ENCODE results near the gene CD180. TPM values are rescaled to one million over a fixed set of nuclear protein-coding genes. Genes with fewer than 3 reads are reported as not detected.

CD180 gene
- total and polyA plus RNA-seq, 2 experiments from 2014 or later: 0.07 TPM; not detected in 1

DNA sequence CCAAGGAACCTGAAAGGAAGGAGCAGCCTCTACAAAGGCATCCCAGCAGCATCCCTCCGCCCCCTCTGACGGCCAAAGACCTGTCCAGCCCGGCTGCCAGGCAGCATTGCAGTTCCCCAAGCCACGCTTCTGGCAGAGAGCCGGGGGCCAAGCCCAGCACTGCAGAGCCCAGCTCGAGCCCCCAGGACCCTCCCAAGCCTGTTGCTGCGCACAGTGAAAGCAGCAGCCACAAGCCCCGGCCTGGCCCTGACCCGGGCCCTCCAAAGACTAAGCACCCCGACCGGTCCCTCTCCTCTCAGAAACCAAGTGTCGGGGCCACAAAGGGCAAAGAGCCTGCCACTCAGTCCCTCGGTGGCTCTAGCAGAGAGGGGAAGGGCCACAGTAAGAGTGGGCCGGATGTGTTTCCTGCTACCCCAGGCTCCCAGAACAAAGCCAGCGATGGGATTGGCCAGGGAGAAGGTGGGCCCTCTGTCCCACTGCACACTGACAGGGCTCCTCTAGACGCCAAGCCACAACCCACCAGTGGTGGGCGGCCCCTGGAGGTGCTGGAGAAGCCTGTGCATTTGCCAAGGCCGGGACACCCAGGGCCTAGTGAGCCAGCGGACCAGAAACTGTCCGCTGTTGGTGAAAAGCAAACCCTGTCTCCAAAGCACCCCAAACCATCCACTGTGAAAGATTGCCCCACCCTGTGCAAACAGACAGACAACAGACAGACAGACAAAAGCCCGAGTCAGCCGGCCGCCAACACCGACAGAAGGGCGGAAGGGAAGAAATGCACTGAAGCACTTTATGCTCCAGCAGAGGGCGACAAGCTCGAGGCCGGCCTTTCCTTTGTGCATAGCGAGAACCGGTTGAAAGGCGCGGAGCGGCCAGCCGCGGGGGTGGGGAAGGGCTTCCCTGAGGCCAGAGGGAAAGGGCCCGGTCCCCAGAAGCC lies 30.8 kb downstream of the CD180 start:
- H3K4me2 ChIP-seq: peak overlapping the region; percentile 66
- no peak overlapping the region for H3K27ac ChIP-seq
- TF ChIP-seq, protein P1, sequence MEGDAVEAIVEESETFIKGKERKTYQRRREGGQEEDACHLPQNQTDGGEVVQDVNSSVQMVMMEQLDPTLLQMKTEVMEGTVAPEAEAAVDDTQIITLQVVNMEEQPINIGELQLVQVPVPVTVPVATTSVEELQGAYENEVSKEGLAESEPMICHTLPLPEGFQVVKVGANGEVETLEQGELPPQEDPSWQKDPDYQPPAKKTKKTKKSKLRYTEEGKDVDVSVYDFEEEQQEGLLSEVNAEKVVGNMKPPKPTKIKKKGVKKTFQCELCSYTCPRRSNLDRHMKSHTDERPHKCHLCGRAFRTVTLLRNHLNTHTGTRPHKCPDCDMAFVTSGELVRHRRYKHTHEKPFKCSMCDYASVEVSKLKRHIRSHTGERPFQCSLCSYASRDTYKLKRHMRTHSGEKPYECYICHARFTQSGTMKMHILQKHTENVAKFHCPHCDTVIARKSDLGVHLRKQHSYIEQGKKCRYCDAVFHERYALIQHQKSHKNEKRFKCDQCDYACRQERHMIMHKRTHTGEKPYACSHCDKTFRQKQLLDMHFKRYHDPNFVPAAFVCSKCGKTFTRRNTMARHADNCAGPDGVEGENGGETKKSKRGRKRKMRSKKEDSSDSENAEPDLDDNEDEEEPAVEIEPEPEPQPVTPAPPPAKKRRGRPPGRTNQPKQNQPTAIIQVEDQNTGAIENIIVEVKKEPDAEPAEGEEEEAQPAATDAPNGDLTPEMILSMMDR (IDR thresholded peaks at IDR 0.05; ENCODE audit: poor library complexity): peak; percentile 73
- TF ChIP-seq EZH2 (IDR thresholded peaks at IDR 0.05; ENCODE audit: borderline replicate concordance): no peak
- no peaks in the 10 kb centered on the region for H3K27me3 ChIP-seq
- H3K36me3 ChIP-seq (replicated peaks; ENCODE audit: insufficient read depth, low read depth): no peaks in the 10 kb centered on the region
- no peak overlapping the region for H3K4me3 ChIP-seq
- H3K9me2 ChIP-seq (replicated peaks; ENCODE audit: insufficient read depth): no peaks in the 10 kb centered on the region
- 64% methylated on average over 36 of the region's 36 CpGs for WGBS (ENCODE audit: low lambda C conversion rate, missing lambda C conversion rate)
- DNase-seq (ENCODE audit: low spot score): peak; percentile 84
- H2AFZ ChIP-seq: peak overlapping the region; percentile 40
- H3K9me3 ChIP-seq (ENCODE audit: low read depth): no peaks in the 10 kb centered on the region
- H3K79me2 ChIP-seq: no peaks in the 10 kb centered on the region
- no peaks in the 10 kb centered on the region for H4K20me1 ChIP-seq (ENCODE audit: insufficient read depth, poor library complexity, severe bottlenecking)
- peaks cover under 1% of the 10 kb centered on the region for H3K4me1 ChIP-seq (ENCODE audit: insufficient read depth)

DNA sequence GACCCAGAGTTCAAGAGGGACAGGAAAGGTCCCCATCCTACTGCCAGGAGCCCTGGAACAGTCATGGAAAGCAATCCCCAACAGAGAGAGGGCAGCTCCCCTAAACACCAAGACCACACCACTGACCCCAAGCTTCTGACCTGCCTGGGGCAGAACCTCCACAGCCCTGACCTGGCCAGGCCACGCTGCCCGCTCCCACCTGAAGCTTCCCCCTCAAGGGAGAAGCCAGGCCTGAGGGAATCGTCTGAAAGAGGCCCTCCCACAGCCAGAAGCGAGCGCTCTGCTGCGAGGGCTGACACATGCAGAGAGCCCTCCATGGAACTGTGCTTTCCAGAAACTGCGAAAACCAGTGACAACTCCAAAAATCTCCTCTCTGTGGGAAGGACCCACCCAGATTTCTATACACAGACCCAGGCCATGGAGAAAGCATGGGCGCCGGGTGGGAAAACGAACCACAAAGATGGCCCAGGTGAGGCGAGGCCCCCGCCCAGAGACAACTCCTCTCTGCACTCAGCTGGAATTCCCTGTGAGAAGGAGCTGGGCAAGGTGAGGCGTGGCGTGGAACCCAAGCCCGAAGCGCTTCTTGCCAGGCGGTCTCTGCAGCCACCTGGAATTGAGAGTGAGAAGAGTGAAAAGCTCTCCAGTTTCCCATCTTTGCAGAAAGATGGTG lies 31.6 kb downstream of the CD180 start:
- no peak overlapping the region for H3K4me3 ChIP-seq
- H3K27me3 ChIP-seq: no peaks in the 10 kb centered on the region
- H3K79me2 ChIP-seq: no peaks in the 10 kb centered on the region
- TF ChIP-seq EZH2 (IDR thresholded peaks at IDR 0.05; ENCODE audit: borderline replicate concordance) (no peak), EZH2phosphoT487 (IDR thresholded peaks at IDR 0.05; ENCODE audit: low read depth, severe bottlenecking, unreplicated experiment) (no peak)
- TF ChIP-seq, protein P1 (IDR thresholded peaks at IDR 0.05; ENCODE audit: poor library complexity): no peak
- peaks cover 5% of the 10 kb centered on the region for H3K4me1 ChIP-seq (ENCODE audit: insufficient read depth)
- no peak for DNase-seq (ENCODE audit: low spot score)
- H3K4me2 ChIP-seq: no peak overlapping the region
- H3K9me3 ChIP-seq (ENCODE audit: low read depth): no peaks in the 10 kb centered on the region
- 98% methylated on average over 17 of the region's 17 CpGs for WGBS (ENCODE audit: low lambda C conversion rate, missing lambda C conversion rate)
- no peak overlapping the region for H2AFZ ChIP-seq
- H3K9me2 ChIP-seq (replicated peaks; ENCODE audit: insufficient read depth): no peaks in the 10 kb centered on the region
- H4K20me1 ChIP-seq (ENCODE audit: insufficient read depth, poor library complexity, severe bottlenecking): no peaks in the 10 kb centered on the region
- H3K36me3 ChIP-seq (replicated peaks; ENCODE audit: insufficient read depth, low read depth): no peaks in the 10 kb centered on the region
- H3K27ac ChIP-seq: no peak overlapping the region

DNA sequence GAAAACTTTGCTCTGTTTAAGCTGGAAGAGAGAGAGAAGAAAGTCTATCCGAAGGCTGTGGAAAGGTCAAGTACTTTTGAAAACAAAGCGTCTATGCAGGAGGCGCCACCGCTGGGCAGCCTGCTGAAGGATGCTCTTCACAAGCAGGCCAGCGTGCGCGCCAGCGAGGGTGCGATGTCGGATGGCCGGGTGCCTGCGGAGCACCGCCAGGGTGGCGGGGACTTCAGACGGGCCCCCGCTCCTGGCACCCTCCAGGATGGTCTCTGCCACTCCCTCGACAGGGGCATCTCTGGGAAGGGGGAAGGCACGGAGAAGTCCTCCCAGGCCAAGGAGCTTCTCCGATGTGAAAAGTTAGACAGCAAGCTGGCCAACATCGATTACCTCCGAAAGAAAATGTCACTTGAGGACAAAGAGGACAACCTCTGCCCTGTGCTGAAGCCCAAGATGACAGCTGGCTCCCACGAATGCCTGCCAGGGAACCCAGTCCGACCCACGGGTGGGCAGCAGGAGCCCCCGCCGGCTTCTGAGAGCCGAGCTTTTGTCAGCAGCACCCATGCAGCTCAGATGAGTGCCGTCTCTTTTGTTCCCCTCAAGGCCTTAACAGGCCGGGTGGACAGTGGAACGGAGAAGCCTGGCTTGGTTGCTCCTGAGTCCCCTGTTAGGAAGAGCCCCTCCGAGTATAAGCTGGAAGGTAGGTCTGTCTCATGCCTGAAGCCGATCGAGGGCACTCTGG lies 32.6 kb downstream of the CD180 start:
- TF ChIP-seq, protein P1 (IDR thresholded peaks at IDR 0.05; ENCODE audit: poor library complexity): no peak
- TF ChIP-seq EZH2phosphoT487 (IDR thresholded peaks at IDR 0.05; ENCODE audit: low read depth, severe bottlenecking, unreplicated experiment) (no peak), EZH2 (IDR thresholded peaks at IDR 0.05; ENCODE audit: borderline replicate concordance) (no peak)
- H3K27ac ChIP-seq: no peak overlapping the region
- no peak overlapping the region for H3K4me3 ChIP-seq
- no peak for DNase-seq (ENCODE audit: low spot score)
- H3K9me2 ChIP-seq (replicated peaks; ENCODE audit: insufficient read depth): no peaks in the 10 kb centered on the region
- no peaks in the 10 kb centered on the region for H3K36me3 ChIP-seq (replicated peaks; ENCODE audit: insufficient read depth, low read depth)
- no peaks in the 10 kb centered on the region for H3K9me3 ChIP-seq (ENCODE audit: low read depth)
- H3K4me1 ChIP-seq (ENCODE audit: insufficient read depth): peaks cover 5% of the 10 kb centered on the region
- H3K4me2 ChIP-seq: no peak overlapping the region
- 95% methylated on average over 33 of the region's 33 CpGs for WGBS (ENCODE audit: low lambda C conversion rate, missing lambda C conversion rate)
- no peaks in the 10 kb centered on the region for H3K79me2 ChIP-seq
- H3K27me3 ChIP-seq: no peaks in the 10 kb centered on the region
- H4K20me1 ChIP-seq (ENCODE audit: insufficient read depth, poor library complexity, severe bottlenecking): no peaks in the 10 kb centered on the region
- H2AFZ ChIP-seq: no peak overlapping the region
